ENCODE data around the gene MEIS2.

DNA sequence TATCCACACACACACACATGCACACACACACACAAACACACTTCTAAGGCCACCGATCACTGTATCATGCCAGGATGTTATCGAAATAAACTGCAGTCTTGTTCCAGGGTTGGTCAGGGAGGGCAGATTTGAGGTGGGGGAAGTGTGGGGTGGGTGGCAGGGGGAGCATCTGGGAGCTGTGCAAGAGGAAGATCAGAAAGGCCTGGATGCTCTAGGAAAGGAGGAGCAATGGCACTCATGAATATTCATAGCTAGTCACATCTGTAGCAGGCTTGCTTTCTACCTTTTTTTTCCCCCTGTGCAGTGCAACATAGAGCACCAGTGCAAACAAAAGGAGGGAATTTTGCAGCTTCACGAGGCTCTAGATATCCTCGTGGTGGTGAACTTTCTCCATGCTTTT, 84.9 kb downstream of the MEIS2 start:
- TF ChIP-seq FOXM1 (IDR thresholded peaks at IDR 0.05; ENCODE audit: borderline replicate concordance) (no peak), ZNF384 (IDR thresholded peaks at IDR 0.05) (no peak), ELF4 (IDR thresholded peaks at IDR 0.05) (no peak), SP1 (IDR thresholded peaks at IDR 0.05) (no peak)
- TF ChIP-seq, protein P1, sequence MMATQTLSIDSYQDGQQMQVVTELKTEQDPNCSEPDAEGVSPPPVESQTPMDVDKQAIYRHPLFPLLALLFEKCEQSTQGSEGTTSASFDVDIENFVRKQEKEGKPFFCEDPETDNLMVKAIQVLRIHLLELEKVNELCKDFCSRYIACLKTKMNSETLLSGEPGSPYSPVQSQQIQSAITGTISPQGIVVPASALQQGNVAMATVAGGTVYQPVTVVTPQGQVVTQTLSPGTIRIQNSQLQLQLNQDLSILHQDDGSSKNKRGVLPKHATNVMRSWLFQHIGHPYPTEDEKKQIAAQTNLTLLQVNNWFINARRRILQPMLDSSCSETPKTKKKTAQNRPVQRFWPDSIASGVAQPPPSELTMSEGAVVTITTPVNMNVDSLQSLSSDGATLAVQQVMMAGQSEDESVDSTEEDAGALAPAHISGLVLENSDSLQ (IDR thresholded peaks at IDR 0.05): no peak

Measured in HEK293T (cell line).